Vagina (tissue), 2 donors: ENCODE results near the gene SEMA6A.

Experiments used
- CTCF ChIP-seq, 3 experiments: fragments of 450-650 bp in 2 of 3; fragments of 200-600 bp in 1 of 3; sonication (generic) in 1 of 3; IDR thresholded peaks; one replicate each; pipeline ENCODE4 v1.5.1; 2017 to 2019; ENCODE audit warnings: antibody characterized with exemption in 3 of 3, mild to moderate bottlenecking in 2 of 3, moderate library complexity in 2 of 3
- POLR2A ChIP-seq, 2 donors: fragments of 450-650 bp; IDR thresholded peaks; one replicate each; pipeline ENCODE4 v1.6.1; 2017; ENCODE audit warnings: antibody characterized with exemption in 2 of 2, mild to moderate bottlenecking in 2 of 2, moderate library complexity in 2 of 2
- POLR2AphosphoS5 ChIP-seq, 2 donors: sonication (generic); formaldehyde crosslinking; IDR thresholded peaks; one replicate each; pipeline ENCODE4 v1.9.0; 2017; ENCODE audit warnings: antibody characterized with exemption in 2 of 2, mild to moderate bottlenecking in 2 of 2, low read depth in 1 of 2; ENCODE audit not compliant: insufficient read depth in 1 of 2

- no peak for TF ChIP-seq POLR2A (IDR thresholded peaks at IDR 0.05)
- TF ChIP-seq CTCF (IDR thresholded peaks at IDR 0.05), result no peak
- TF ChIP-seq POLR2AphosphoS5 (IDR thresholded peaks at IDR 0.05; ENCODE audit: insufficient read depth in 1 of 2, low read depth in 1 of 2), result no peak
These were observed 163.5 kb downstream of the SEMA6A start for GRCh38 chr5:116411101-116411571.
